Measurements from ENCODE around the gene GDPGP1. TPM values are rescaled to one million over a fixed set of nuclear protein-coding genes. Genes with fewer than 3 reads are reported as not detected.
A peak's percentile ranks its signal among the peaks of the same experiment; 100 is the strongest.
"Not testable (repeated sequence)": the region's sequence is repeated elsewhere in the genome, so short reads cannot be mapped to it uniquely, and the experiment has no call there.

Gene GDPGP1
- 1.6 TPM for polyA plus RNA-seq (2012; ENCODE audit: insufficient read depth, insufficient read length, low read depth)

GRCh38 chr15:90234096-90234988, at the start of gene GDPGP1:
Gene GDPGP1, plus strand, starts transcription at chr15:90234209. Its CDS starts 6,700 bp downstream, at chr15:90240909.
- Histone ChIP-seq H3K27me3 (no peaks in the 10 kb centered on the region), H3K4me1 (no peaks in the 10 kb centered on the region; the same call in 1 of the 2 replicates), H3K4me3 (ENCODE audit: low read depth, low read length) (peak within 1 kb of the TSS; percentile 87), H3K36me3 (peaks cover 4% of the 10 kb centered on the region; the same call in 1 of the 2 replicates), H3K9me3 (no peaks in the 10 kb centered on the region)
- no peak for DNase-seq
- TF ChIP-seq, protein P1, sequence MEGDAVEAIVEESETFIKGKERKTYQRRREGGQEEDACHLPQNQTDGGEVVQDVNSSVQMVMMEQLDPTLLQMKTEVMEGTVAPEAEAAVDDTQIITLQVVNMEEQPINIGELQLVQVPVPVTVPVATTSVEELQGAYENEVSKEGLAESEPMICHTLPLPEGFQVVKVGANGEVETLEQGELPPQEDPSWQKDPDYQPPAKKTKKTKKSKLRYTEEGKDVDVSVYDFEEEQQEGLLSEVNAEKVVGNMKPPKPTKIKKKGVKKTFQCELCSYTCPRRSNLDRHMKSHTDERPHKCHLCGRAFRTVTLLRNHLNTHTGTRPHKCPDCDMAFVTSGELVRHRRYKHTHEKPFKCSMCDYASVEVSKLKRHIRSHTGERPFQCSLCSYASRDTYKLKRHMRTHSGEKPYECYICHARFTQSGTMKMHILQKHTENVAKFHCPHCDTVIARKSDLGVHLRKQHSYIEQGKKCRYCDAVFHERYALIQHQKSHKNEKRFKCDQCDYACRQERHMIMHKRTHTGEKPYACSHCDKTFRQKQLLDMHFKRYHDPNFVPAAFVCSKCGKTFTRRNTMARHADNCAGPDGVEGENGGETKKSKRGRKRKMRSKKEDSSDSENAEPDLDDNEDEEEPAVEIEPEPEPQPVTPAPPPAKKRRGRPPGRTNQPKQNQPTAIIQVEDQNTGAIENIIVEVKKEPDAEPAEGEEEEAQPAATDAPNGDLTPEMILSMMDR (IDR thresholded peaks at IDR 0.05; ENCODE audit: low read depth, low read length), result no peak

DNA sequence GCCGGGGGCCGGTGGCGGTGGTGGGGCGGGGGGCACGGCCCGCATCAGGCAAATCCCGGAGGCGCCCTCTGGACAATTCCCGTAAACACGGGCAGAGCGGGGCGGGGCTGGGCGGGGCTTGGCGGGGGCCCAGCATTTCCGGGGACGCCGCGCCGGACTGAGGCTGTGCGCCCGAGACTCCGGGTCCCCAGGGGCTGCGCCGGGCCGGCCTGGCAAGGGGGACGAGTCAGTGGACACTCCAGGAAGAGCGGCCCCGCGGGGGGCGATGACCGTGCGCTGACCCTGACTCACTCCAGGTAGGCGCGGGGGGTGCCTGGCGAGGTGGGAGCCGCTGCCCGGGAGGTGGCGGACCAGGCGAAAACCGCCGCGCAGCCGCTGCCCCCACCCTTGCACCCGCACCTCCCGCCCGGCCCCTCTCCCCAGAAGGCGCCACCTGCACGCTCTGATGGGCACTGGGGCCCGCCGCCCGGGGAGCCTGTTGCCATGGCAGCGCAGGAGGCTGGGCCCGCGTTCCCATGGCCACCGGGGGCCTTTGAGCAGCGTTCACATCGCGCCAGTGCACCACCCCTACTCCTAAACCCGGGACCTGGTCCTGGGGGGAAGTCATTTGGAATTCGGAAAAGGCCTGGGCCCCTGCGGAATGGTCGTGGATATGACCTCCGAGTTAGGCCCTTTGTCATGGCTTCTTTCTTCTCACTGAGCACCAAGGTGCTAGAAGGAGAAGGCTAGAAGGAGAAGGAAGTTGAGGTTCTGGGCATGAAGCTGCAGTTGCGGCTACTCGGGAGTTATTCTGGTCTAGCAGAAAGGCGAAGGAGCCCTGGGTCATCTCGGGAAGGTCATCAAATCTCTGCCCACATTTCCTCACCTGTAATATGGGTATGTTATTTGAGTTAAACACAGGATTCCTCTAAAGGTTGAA, 49.0 kb upstream of the GDPGP1 start:
- Histone ChIP-seq H3K9me3 (no peaks in the 10 kb centered on the region), H3K4me1 (peaks cover 12% of the 10 kb centered on the region), H3K27me3 (no peaks in the 10 kb centered on the region), H3K4me3 (ENCODE audit: low read depth, low read length) (peak overlapping the region; percentile 66), H3K36me3 (no peaks in the 10 kb centered on the region)
- peak; percentile 79 for DNase-seq
- TF ChIP-seq, protein P1 (IDR thresholded peaks at IDR 0.05; ENCODE audit: low read depth, low read length), result no peak

DNA sequence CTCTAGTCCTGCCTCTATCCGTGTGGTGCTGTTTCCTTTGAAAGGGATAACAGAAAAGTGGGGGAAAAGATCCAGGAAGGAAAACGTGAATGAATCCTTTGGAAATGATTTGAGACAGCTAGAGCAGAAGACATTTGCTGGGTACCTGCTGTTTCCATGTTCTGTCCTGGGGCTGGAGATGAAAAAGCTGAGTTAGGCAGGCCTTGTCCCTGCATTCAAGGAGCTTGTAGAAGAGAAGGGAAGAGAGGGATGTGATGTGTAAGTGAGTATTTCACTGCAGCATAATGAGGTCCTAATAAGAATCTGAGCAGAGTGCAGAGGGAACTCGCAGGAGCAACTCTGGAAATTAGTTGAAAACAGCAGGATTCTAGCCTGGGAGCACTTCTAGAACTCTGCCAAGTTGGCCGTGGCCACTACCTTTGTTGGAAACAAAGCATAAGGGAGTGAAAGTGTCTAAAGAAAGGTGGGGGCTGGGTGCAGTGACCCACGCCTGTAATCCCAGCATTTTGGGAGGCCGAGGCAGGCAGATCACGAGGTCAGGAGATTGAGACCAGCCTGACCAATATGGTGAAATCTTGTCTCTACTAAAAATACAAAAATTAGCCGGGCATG, 46.6 kb upstream of the GDPGP1 start:
- DNase-seq, result no peak
- Histone ChIP-seq H3K9me3 (no peaks in the 10 kb centered on the region), H3K27me3 (no peaks in the 10 kb centered on the region), H3K36me3 (no peaks in the 10 kb centered on the region), H3K4me1 (peaks cover 20% of the 10 kb centered on the region), H3K4me3 (ENCODE audit: low read depth, low read length) (no peak overlapping the region)
- TF ChIP-seq, protein P1 (IDR thresholded peaks at IDR 0.05; ENCODE audit: low read depth, low read length), result no peak

DNA sequence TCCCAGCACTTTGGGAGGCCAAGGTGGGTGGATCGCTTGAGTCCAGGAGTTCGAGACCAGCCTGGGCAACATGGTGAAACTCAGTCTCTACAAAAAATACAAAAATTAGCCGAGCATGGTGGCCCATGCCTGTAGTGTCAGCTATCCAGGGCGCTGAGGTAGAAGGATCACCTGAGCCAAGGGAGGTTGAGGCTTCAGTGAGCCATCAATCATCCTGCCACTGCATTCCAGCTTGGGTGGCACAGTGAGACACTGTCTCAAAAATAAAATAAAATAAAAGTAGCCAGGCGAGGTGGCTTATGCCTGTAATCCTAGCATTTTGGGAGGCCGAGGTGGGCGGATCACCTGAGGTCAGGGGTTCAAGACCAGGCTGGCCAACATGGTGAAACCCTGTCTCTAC, 45.9 kb upstream of the GDPGP1 start:
- not testable (repeated sequence) for H3K36me3 ChIP-seq, H3K27me3 ChIP-seq
- H3K4me1 ChIP-seq, result peaks cover 26% of the 10 kb centered on the region

DNA sequence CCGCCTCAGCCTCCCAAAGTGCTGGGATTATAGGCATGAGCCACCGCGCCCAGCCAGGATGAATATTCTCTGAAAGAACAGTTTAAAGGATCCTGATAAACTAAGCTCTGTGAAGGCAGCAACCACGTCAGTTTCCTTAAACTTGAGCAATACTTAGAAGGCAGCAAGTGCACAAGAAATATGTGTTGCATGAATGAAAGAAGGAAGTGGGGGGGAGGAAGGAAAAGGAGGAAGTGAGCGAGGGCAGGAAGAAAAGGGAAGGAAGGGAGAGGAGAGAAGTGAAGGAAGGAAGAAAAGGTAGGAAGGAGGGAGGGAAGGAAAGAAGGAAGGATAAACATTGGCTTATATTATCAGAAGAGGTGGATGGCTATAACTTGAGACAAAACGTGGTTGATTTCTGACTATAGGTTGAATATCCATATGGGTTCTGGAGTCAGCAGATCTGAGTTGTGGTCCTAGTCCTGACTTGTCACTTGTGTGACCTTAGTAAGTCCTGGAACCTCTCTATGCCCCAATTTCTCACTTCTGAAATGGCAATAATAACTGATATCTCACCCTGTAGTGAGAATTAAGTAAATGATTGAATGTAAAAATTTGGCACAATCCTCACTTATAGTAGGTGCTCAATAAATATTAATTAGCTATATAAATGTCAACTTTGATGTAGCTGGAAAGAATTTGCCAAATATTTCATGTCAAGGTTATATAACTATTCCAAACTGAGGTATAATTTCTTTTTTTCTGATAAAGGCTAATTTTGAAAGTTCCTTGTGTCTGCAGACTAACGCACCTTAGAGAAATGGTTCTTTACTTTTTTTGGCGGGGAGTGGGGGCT, 44.9 kb upstream of the GDPGP1 start:
- no peaks in the 10 kb centered on the region for H3K36me3 ChIP-seq
- H3K27me3 ChIP-seq, result no peaks in the 10 kb centered on the region
- H3K4me3 ChIP-seq (ENCODE audit: low read depth, low read length), result no peak overlapping the region
- no peaks in the 10 kb centered on the region for H3K9me3 ChIP-seq
- H3K4me1 ChIP-seq, result peaks cover 23% of the 10 kb centered on the region
- DNase-seq, result no peak
- TF ChIP-seq, protein P1 (IDR thresholded peaks at IDR 0.05; ENCODE audit: low read depth, low read length), result no peak

More for the DNA sequence above, 45.9 kb upstream of the GDPGP1 start:
- not testable (repeated sequence) for H3K4me3 ChIP-seq (ENCODE audit: low read depth, low read length); H3K9me3 ChIP-seq; DNase-seq

Measured in BE2C (cell line).